ENCODE measurements around the gene SLC6A6.

The SLC6A6 gene

DNA sequence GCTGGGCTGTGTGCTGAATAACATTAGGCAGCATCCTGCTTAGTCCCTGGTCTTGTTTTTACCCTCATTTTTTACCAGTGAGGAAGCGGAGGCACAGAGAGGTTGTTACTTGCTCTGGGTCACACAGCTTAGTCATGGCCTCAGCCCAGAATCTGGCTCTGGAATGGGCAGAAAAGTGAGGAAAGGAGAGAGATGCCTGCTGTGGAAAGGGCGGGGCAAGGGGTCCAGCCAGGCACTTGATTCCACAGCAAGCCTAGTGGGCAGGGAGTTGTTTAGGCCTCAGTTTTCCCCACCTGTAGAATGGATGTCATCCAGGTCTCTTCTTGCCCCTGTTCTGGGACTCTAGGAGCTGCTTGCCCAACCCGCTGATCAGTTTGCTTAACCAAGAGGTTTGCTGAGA, 35.9 kb downstream of the SLC6A6 start:
- no peak for FAIRE-seq

DNA sequence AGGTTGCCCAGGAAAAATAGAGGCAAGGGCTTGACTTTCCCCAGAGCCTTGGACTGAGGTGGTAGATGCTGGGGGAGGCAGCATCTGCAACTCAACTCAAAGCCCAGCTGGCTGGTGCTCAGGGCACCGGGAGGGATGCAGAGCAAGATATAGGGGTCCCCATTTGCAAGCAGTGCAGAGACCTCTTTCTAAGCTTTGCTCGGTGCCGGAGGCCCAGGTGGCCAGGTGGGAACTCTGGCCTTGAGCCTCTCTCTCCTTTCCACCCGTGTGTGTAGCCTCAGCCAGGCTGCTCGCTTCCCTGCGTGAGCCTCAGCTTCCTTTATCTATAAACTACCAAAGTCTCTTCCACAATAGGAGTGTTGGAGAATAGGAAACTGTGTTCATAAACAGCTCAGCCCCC, 36.5 kb downstream of the SLC6A6 start:
- FAIRE-seq = no peak

DNA sequence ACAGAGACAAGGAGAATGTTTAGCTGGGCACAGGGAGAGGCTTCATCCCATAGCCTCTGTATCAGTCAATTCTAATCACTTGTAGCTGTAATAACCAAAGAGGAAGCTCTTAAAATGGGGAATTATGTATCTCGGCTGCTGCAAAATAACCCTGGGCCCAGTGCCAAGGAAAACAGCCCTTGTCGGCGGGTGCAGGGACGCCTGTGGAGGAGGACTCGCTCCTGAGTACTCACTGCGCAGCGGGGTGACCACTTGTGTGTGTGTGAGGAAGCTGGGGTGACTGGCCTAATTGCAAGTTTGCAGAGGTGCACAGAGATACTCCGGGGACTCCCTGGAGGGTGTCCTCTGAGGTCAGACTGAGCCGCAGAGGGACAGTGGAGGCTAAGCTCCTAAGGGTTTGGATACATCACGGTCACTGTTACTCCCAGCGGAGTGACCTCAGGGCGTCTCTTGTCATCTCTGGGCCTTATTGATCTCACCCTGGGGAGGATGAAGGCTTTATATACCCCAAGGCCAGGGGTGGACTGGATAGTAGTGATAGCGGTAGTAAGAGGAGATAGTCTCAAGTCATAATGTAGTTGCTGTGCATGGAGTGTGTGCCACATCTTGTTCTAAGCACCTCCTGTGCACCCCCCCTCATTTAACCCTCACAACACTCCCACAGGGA, 37.2 kb downstream of the SLC6A6 start:
- no peak for FAIRE-seq

DNA sequence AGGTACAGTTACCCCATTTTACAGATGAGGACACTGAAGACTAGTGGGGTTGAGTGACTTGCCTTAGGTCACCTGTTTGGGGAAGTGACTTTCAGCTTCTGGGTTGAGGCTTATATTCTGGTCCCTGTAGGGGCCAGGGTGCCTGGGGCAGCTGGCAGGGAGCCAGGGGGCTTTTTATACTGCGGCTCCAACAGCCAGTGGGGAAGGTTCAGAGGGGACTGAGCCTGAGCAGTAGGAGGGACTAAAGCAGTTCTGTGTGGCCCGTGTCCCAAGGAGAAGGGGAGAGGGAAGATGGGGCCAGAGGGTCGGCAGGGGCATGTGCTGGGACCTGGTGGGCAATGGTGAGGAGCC, 37.7 kb downstream of the SLC6A6 start:
- FAIRE-seq = no peak

DNA sequence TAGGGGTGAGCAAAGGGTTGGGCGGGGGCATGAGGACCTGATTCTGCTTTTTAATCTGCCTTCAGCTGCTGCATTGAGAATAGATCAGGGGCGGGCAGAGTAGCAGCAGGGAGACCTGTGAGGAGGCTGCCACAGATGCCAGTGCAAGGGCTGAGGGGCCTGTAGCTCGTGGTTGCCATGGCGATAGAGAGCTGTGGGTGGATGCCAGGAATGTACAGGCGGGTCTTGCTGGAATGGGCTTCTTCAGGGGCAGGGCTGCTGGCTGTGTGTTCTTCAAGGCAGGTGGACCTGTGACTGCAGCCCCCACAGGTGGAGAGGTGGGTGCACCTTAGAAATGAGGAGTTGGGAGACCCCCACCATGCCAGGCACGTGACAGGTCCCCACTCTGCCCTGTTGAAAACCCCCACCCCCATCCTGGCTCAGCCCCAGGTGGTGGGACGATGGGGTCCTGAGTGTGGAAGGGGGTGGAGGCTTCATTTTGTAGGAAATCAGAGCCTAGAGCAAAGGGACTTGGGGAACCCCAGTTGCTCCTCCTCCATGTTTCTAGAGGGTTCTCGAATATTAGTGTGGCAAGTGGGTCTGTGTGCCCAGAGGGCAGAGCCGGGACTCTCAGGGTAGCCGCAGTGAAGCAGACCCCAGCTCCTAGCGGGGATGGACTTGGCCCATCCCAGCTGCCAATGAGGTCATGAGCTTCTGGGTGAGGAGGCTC, 38.3 kb downstream of the SLC6A6 start:
- FAIRE-seq = no peak

DNA sequence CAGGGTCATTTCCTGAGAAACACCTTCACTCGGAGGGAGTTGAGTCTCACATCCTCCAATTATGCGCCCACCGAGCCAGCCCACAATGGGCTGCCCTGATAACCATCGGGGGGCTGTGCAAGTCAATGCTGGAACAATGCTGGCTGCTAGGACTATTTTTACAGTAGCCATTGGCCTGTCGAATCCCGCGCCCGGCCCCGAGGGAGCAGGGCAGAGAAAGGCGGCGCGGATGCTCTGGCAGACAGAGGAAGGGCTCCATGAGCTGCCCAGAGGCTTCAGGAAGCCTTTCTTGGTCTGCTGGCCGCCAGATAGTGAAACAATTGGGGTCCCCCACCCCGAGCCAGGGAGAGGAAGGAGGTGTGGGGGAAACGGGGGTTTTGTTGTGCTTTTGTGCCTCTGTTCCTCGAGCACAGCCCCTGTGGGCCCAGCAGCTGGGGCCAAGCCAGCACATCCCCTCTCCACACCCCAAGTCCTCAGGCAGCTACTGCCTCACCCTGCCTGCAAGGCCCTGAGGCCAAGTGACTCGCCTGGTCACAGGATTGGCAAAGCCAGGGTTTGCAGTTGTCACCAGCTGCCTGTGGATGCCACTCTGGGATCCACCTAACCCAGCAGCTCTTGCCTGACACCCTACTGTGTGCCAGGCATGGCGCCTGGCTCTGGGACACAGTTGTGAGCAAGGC, 39.0 kb downstream of the SLC6A6 start:
- FAIRE-seq = no peak

DNA sequence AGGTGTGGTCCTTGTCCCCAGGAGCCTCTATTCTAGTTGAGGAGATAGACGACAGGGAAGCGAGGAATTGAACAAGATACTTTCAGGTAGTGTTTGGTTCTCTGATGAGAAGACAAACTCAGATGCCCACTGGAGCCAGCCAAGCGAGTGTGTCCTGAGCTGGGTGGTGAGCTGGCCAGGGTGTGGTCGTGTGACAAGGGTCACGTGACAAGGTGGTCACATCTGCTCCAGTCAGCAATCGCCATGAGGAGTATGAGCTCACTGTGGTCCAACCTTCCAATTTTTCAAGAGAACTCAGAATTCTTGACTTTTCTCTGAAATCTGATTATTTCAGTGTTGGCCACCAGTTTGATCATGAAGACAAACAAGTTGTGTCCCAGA, 39.5 kb downstream of the SLC6A6 start:
- FAIRE-seq = no peak

DNA sequence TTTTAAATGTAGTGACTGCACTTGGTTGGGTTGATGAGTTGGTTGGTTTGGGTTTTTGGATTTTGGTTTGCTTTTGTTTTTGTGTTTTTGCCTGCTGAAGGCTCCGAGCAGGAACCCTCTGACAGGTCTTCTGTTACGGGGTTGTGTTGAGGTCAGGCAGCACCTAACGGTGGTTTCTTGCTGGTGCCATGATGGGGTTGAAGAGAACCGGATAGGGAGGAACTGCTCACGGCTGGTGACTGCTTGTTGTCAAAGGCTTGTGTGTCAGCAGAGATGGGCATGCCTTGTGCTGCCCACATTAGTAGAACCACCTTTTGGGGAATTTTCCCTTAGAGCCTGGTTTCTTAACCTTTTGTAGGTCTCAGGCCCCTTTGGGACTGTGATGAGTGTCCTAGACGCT, 42.0 kb downstream of the SLC6A6 start:
- FAIRE-seq = no peak

DNA sequence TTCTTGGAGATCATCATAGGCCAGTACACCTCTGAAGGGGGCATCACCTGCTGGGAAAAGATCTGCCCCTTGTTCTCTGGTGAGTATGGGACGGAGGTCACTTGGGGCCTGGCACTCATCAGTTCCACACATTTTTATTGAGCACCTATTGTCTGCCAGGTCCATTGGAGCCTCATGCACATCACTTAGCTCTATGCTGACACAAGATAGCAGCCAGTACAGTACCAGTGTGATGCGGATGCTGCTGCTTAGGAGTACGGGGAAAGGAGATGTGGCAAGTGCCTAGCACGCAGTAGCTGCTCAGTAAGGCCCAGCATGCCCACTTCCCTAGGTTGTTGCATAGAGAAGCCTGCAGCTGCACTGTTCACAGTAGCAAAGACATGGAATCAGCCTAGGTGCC, 43.4 kb downstream of the SLC6A6 start:
- FAIRE-seq = no peak

DNA sequence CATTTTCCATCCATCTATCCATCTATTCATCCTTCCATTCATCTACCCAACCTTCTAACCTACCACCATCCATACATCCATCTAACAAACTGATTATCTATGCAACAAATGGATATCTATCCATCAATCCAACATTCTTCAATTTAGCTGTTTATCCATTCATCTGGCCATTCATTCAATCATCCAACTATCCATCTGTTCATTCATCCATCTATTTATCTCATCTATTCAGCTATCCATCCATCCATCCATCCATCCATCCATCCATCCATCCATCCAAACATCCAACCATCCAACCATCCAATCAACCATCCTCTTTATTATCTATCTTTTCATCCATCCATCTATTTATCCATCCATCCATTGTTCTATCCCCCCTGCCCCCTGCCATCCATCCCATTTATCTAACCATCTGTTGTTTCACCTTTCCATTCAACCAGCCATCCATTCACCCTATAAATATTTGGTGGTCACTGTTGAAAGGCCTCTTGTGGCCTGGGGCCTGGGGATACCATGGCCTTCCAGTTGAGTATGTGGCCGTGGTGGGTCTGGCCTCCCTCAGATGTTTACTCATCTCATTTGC, 44.7 kb downstream of the SLC6A6 start:
- no peak for FAIRE-seq

DNA sequence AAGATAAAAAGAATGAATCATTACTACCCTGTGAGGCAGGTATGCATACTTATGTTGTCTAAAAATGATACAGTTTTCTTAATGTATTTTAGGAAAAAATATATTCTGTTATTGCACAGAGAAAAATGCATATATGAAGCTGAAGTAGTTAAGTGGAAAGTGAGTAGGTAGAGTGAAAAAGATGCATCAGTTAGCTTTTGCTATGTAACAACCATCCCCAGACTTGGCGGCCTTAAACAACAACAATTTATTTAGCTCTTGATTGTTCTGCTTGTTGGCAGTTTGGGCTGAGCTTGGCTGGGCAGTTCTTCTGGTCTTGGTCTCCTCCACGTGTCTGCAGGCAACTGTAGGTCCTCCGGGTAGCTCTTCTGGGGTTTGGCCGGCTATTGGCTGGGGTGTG, 45.7 kb downstream of the SLC6A6 start:
- FAIRE-seq = no peak

DNA sequence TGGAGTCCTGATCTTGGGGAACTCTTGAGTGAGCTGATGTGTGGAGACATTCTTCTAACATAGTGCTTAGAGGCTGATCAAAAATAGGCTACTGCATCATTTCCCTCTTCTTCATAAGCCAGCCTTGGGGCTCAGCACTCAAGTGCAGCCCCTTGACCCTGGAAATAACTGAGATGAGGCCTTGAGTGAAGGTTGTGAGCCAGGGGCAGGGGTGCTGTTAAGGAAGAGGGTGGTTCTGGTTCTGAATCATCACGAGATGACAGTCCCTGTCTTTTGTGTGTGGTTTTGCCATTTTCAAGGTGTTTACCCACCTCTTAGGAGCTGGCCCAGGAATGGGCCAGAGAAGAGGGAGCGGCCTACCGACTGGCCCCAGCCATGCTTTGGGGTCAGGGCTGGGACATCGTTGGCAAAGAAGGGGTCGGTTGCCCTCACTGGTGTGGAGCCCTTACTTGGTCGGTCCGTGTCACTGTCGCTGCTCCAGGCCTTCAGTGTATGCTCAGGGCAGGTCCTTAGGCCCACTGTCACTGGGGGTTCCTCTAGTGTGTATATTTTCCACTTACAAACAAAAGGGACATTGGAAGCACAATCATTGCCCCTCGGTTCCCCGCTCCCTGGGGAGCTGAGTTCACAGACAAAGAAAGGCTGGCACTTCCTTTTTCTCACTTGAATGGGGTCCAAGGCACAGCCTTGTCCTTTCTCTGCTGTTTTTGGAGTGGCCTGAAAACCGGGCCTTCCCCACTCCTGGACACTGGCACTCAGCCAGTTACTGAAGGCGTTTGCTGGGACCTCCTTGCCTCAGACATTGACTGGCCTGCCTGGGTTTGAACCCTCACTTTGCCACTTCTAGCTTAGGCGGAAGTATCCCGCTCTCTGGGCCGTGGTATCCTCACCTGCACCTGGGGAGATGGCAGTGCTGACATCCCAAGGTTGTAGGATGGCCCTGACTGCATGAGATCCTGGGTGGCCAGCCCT, 46.6 kb downstream of the SLC6A6 start:
- FAIRE-seq = no peak

DNA sequence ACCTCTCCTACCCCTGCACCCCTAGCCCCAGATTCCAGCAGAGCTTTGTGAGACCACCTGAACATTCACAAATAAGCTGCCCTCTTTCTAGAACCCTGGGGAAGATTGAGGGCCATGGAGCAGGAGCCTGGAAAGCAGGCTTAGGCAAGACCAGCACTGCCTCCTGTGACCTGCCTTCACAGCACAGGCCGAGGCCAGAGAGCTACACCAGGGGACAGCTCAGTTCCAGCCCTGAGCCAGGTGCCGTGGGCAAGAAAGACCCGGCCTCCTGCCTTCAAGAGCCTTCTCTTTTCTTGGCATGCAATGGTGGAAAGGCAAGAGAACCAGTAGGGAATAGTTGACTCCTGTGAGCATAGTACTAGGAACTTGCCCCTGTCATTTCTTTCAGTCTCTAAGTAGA, 48.1 kb downstream of the SLC6A6 start:
- no peak for FAIRE-seq

DNA sequence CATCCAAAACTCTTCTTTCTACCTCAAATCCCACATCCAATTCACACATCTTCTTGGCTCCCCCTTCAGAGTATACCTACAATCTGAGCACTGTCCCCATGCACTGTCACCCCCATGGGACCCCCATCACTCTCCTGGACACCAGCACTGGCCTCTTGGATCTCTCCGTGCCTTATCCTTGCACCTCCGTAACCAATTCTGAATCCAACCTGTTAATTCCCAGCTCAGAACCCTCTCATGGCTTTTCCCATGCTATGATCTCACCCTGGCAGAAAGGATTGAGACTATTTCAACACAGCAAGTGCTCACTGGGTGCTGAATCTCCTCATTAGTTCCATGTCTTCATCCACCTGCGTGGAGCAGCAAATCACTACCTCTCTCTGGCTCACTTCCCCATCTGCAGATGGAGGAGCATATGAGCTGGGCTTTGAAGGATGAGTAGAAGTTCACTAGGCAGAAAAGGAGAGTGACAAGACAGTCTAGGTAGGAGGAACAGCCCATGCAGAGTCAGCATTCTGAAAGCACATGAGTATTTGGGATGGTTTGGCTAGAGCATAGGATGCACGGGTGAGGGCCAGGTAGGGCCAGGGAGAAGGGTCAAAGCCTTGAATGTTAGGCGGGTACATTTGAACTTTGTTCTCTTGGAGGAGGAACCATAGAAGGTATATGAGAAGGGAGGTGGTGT, 48.7 kb downstream of the SLC6A6 start:
- FAIRE-seq = no peak

DNA sequence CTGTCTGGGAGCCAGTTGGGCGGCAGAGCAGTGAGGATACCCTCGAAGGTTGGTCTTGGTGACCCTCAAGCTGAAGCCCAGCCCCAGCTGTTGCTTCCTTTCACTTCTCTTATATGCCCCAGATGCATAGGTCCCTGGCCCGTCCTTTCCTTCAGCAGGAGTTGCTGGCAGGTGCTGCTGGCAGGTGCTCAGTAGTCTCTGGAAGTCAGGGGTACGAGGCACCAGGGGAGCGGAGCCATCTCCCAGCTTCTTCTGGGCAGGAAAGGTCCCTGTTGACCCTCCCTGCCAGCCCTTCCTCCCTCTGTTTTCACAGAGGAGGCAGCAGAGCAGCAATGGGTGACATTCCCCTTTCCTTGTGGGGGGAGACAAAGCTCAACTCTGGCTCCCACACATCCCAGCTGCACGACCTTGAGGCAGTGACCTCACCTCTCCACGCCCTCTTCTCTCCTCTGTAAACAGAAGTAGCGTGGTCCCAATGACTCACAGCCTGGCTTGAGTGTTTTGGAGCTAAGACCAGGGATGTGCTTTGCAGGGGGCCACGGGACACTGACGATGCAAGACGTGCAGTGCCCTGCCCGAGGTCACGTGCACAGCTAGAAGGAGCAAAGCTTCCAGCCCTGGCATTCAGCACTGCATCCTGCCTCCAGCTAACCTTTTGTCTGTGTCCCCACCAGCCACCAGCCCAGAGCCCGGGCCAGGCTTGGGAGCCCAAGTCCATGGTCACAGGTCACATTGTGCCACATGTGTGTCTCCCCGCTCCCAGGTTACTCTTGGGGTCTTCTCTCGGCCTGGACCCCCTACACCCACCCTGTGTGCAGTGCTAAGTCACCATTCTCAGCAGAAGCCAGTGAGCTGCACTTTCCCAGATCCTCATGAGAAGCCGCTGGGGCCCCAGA, 49.7 kb downstream of the SLC6A6 start:
- FAIRE-seq = no peak

DNA sequence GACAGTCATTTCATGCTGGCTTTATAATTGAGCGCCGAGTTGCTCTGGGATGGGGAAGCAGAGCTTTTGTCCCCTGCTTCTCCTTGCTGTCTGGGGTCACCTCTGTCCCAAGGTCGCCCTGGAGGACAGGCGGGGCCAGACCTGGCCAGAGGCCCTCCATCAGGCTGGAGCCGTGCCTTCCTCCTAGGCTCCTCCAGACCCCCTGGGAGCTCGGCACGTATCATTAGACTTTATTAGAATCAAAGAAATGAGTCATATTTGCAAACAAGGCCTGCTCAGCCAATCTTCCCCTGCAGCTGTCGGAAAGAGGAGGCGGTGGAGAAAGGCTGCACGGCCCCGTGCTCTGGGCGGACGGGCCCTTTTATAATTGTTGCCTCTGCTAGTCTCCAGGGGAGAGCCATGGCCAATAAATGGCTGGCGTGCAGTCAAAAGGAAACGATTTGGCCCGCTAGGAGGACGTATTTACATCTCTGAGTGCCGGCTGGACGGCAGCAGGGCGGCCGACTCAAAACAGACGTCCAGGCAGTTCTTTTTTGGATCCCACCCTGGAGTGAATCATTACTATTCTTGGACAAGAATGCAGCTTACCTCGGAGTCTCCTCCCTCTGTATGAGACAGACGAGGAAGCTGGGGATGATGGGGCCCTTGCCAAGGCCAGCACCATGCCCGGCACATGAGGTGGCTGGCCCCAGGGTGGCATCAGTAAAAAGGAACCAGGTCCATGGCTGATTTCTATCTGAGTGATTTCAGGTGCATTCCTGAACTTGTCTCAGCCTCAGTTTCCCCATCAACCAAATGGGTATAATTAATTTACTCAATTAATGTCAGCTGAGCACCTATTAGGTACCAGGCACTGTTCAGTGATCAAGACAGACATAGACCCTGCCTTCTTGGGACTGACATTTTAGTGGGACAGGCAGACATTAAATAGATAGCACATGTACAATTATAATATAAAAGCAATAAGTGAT, 50.6 kb downstream of the SLC6A6 start:
- FAIRE-seq = no peak

DNA sequence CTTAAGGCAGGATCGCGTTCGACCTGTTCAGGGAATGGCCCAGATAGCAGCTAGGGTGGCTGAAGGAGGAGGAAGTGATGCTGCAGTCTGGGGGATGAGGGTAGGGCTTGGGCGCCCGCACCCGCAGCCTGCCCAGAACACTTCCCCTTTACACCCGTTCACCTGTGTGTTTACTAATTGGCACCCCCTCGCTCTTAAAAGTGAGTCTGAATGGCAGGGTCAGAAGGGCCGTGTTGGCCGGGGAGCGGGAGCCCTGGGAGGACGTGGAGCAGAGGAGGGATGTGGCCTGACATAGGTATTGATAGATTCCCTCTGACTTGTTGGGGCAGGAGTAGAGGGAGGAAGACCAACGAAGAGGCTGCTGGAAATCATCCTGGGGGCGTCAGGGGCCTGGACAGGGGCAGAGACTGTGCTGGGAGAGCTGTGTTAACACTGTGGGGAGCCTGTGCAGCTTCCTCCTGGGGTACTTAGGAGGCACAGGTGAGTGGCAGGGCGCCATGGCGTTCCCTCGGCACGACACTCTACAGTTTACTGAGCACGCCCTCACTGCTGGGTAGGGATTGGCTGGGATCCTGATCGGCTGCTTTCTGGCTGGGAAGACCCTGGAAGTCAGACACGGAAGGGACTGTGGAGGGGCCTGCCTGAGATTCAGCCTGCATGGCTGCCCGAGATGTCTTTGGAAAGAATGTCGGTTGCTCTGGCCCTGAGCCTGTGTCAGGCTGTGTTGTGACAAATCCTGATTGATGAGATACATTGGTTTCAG, 51.7 kb downstream of the SLC6A6 start:
- FAIRE-seq = no peak

DNA sequence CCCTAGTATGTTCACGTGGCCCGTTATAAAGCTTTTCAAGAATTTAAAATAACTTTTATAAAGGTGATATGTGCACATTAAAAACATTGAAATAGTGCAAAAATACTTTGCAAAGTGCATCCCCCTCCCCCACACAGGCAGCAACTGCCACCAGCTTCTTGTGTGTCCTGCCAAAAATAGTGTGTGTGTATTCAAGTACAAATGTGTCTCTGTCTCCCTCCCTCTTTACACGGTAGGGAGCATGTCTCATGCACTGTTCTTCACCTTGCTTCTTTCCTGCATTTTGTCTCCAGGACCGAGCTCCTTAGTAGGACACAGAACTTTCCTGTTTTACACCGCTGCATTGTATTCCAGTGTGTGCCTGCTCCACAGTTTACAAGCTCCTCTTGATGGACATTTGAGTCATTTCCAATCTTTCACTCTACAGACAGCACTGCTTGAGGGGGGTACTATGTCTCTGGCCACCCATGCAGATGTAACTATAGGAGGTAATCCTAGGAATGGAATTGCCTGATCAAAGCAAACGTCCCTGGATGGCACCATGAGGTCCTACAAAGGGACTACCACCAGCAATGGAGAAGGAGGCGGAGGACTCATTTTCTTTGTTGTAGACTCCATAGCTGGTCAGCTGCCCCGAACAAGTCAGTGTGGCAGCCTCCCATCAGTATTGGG, 52.4 kb downstream of the SLC6A6 start:
- FAIRE-seq = no peak
